HG03378 (cell line): ENCODE results near the gene CRYBB3.
"Not testable (repeated sequence)": the region's sequence is repeated elsewhere in the genome, so short reads cannot be mapped to it uniquely, and the experiment has no call there.

Source experiments
- ATAC-seq: cut with Tn5 transposase; IDR thresholded peaks from one replicate; pipeline ENCODE4 v1.9.1; 2021; ENCODE audit warnings: mild to moderate bottlenecking, moderate library complexity; ENCODE audit not compliant: unreplicated experiment

CRYBB3 gene

GRCh38 chr22:25238058-25238457 lies 38.4 kb downstream of the CRYBB3 start:
- ATAC-seq = not testable (repeated sequence)

GRCh38 chr22:25255169-25255568 lies 55.5 kb downstream of the CRYBB3 start:
- ATAC-seq = not testable (repeated sequence)
